CD4-positive, alpha-beta T cell treated with Interleukin-6 at 100 ng/mL for 8 hours (primary cell): ENCODE measurements around the gene PRKCE.
"Not testable (repeated sequence)": the region's sequence is repeated elsewhere in the genome, so short reads cannot be mapped to it uniquely, and the experiment has no call there.

Source experiments
- DNase-seq: peaks from one replicate; pipeline ENCODE4 v3.0.0-alpha.2; 2020; ENCODE audit warnings: mixed read lengths, low spot score

The PRKCE gene

DNA sequence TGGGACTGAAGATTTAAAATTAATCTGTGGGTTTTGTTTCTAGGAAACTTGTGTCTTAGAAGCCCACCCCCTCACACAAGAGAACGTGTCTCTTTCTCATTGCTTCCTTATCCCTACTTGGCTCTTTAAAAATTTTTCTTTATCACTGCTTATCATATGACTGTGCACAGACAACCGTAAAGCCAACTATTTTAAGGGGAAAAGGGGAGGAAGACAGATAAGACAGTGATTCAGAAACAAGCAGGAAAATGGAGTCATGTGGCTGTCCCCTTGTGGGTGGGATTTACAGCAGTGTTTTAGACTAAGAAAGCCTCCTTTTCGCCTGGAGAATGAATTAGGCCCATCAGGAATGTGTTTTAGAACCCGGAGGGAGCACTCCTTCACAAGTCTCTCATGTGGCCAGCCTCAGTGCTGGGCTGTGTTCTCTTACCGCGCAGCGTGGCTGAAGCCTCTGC, 17.6 kb downstream of the PRKCE start:
- DNase-seq, result no peak

GRCh38 chr2:45670646-45671045, 19.2 kb downstream of the PRKCE start:
- DNase-seq, result no peak

- no peak for DNase-seq
These were observed 20.7 kb downstream of the PRKCE start for GRCh38 chr2:45672138-45672537.

- DNase-seq, result no peak
These were observed 22.8 kb downstream of the PRKCE start for GRCh38 chr2:45674035-45674816.

DNA sequence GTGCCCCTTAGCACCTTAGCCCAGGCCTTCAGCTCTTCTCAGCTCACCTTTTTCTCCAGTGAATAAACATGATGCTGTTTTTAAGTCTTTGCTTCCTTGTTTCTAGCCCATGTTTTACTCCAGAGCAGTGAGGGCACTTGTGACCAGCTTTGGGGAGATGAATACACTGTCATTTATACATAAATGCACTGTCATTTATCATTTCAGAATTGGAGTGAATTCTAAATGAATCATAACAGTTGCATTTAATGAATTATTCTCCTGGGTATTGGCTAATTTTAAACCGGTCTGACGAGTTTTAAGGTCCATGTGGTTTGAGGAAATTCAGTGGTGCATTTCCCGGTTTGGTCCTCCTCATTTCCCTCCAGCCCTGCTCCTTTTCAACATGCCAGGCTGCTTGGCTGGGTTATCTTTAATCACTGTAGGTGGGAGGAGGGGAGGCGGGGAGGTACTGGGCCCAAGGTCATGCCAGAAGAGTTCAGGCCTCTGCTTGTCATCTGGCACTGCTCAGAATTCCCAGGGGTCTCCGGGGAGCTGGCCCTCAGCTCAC, 23.9 kb downstream of the PRKCE start:
- no peak for DNase-seq

DNA sequence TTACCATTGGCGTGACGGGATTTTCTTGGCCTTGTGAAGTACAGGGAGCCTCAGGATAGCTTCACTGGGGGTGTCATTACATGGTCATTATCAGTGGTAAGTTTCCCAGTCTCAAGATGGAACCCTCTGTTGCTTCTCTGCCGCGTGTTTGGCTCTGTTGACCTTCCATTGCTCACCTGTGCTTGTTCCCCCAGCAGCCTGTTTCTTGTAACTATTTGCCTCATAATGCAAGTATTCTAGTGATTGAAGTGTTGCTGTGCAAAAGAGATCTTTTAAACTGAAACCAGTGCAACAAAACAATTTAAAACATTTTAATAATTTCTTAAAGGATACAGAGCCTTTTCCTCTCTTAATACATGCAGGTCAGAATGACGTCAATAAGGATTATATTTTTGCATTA, 24.6 kb downstream of the PRKCE start:
- no peak for DNase-seq

- no peak for DNase-seq
These were observed 27.4 kb downstream of the PRKCE start for GRCh38 chr2:45678791-45679348.

DNA sequence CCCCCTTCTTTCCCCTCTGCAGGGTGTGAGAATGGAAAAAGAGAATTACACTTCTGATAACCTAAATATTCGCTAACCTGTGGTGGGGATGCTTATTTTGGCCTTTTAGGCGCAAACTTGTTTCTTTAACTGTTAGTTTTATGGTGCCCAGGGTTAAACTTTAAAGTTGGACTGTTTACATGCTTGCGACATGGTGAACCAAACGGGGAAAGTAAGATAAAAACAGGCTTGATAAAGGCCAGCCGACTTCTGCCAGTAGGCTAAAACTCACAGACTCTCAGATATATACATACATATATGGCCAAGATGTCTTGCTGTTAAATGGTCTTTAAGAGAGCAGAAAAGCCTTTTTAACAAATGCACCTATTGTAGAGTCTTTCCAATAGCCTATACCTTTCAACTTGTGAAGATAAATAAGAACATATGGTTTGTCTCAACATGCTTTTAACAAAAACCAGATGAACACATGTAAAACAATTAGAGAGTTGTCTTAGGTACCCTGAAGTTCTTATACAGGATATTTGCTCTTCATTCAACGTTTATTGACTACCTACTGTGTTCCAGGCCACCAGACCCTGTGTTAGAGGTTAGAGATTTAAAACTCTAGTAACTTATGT, 29.0 kb downstream of the PRKCE start:
- DNase-seq, result no peak

GRCh38 chr2:45681675-45682074, 30.2 kb downstream of the PRKCE start:
- no peak for DNase-seq

DNA sequence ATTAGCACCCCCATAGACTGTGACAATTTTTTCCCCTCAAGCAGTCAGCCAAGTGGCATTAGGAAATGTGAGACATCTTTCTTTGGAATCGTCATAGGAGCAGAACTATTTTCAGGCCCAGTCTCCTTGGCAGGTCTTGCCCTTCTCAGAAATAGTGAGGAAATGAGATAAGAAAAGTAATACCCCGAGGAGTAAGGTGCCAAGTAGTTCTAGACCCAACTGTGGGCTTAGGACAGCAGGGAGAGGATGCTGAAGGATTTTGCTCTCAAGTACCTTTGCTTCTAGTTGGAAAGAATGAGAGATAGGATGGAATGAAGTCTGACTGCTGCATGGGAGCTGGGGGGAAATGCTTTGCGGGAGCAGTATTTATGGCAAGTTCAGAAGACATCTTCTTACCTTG, 31.8 kb downstream of the PRKCE start:
- DNase-seq, result no peak

- no peak for DNase-seq
These were observed 33.3 kb downstream of the PRKCE start for GRCh38 chr2:45684756-45685155.

GRCh38 chr2:45685260-45685659, 33.8 kb downstream of the PRKCE start:
- DNase-seq, result no peak

- DNase-seq, result no peak
These were observed 36.5 kb downstream of the PRKCE start for GRCh38 chr2:45687964-45688363.

GRCh38 chr2:45688479-45689298, 37.2 kb downstream of the PRKCE start:
- DNase-seq, result no peak

DNA sequence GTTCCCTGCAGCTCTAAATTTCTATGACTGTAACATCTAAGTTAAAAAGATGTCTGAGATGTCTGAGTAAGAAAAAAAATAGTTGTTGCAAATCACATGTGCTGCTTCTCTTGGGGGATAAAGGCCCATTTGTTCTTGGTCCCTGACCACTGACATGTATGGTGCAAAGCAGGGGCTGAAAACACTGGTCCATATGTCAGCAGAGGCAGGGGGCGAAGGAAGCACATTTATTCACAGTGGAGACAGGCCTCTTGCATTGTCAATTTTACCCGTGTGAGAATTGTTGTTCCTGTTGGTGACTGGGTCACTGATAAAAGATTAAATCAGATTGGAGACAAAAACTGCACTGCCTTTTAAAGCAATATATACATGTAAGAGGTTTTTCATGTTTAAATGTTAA, 38.8 kb downstream of the PRKCE start:
- no peak for DNase-seq

GRCh38 chr2:45691171-45691999, 39.9 kb downstream of the PRKCE start:
- DNase-seq, result no peak

DNA sequence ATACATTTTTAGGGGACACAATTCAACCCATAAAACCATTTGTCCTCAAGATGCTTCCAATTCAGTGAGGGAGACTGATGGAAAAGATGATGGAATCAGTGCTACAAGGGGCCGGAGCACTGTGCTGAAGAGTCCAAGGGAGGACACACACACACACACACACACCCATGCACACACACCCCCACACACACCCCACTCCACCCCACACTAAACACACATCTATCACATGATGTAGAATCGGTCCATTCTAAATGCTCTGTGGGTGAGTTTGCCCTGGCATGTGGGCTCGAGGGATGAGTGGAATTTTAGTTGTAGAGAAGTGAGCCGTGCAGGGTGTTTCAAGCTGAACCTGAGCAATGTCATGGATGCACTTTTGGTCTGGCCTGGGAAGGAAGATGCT, 41.1 kb downstream of the PRKCE start:
- no peak for DNase-seq

- DNase-seq, result not testable (repeated sequence)
These were observed 44.1 kb downstream of the PRKCE start for GRCh38 chr2:45695480-45696007.

- no peak for DNase-seq
These were observed 45.2 kb downstream of the PRKCE start for GRCh38 chr2:45696708-45697107.

DNA sequence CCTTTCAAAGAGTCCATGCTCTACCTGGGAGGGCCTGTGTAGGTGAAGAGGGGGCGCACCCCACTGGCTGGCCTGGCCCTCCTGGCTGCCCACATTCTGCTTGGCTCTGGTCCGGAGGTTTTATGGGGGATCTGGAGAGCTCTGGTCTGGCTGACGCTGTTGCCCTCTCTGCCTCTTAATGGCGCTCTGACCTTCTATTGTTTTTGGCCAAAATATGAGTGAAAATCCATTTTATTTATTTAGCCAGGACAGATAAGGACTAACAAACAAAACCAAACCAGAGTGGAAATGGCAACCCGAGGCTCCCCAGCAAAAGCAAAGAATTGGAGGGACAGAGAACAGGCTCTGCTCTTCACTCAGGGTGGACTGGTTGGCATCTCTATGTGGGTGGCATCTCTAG, 45.7 kb downstream of the PRKCE start:
- no peak for DNase-seq

DNA sequence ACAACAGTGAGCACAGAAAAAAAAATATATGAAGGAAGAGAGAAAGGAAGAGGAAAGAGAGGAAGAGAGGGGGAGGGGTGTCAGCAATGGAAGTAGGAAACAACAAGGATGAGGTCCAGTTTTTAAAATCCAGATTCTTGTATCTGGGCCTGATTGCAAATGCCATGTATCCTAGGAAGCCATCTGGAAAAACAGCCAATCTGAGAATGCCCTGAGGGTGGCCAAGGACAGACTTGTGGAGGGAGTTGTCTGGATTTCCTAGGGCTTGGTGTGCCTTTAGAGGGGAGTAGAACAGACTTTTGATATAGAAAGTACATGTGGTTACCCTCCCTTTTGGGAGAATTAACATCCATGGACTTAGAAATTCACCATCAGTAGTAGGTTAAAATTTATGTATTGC, 47.1 kb downstream of the PRKCE start:
- DNase-seq, result no peak
